ENCODE results near the gene NSRP1.
"Not testable (repeated sequence)": the region's sequence is repeated elsewhere in the genome, so short reads cannot be mapped to it uniquely, and the experiment has no call there.

Gene NSRP1

DNA sequence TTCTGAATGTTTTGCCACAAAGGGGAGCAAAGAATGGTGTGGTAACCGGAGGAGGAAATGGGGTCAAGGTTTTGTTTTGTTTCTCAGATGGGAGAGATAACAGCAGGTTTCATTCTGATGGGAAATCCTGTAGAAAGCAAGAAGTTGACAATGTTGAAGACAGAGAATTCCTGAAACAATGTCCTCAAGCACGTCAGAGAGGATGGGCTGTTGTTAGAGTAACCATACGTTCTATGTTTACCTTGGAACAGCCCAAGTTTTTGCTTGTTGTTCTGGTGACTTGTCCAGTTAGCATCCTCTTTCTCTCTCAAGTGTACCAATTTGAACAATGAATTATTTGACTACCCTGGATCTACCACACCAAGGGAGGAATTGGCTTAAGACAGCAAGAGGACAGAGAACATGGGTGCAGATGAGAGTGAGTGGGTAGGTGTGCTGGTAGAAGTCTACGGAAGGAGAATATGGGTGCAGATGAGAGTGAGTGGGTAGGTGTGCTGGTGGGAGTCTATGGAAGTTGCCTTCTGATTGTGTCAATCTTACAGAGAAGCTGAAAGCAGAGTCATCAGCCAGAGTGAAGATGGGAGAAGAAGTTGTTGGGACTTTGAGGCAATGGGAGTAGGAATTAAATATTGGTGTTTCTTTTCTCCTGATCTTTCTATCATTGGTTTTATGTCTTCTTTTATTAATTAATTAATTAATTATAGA lies 14.8 kb upstream of the NSRP1 start:
- TF ChIP-seq, protein P1, sequence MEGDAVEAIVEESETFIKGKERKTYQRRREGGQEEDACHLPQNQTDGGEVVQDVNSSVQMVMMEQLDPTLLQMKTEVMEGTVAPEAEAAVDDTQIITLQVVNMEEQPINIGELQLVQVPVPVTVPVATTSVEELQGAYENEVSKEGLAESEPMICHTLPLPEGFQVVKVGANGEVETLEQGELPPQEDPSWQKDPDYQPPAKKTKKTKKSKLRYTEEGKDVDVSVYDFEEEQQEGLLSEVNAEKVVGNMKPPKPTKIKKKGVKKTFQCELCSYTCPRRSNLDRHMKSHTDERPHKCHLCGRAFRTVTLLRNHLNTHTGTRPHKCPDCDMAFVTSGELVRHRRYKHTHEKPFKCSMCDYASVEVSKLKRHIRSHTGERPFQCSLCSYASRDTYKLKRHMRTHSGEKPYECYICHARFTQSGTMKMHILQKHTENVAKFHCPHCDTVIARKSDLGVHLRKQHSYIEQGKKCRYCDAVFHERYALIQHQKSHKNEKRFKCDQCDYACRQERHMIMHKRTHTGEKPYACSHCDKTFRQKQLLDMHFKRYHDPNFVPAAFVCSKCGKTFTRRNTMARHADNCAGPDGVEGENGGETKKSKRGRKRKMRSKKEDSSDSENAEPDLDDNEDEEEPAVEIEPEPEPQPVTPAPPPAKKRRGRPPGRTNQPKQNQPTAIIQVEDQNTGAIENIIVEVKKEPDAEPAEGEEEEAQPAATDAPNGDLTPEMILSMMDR (IDR thresholded peaks at IDR 0.05; ENCODE audit: low read depth, low read length) = no peak

DNA sequence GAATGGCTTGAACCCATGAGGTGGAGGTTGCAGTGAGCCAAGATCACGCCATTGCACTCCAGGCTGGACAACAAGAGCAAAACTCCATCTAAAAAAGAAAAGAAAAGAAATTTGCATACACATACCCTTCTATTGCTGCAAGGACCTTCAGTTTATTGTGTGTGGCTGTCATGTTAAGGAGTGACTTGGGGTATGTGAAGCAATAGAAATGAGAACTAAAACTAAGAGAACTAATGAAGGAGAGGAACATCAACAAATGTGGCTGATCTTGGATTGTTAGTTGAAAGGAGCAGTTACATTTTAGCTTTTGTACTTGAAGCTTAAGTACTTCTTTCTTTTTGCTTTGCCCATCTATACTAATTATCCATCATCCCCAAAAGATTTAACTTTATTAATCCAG lies 12.7 kb upstream of the NSRP1 start:
- no peak overlapping the region for H3K4me3 ChIP-seq (ENCODE audit: low read depth, low read length)
- TF ChIP-seq, protein P1 (IDR thresholded peaks at IDR 0.05; ENCODE audit: low read depth, low read length) = no peak

More for the DNA sequence above, 14.8 kb upstream of the NSRP1 start:
- H3K4me3 ChIP-seq (ENCODE audit: low read depth, low read length) = no peak overlapping the region

DNA sequence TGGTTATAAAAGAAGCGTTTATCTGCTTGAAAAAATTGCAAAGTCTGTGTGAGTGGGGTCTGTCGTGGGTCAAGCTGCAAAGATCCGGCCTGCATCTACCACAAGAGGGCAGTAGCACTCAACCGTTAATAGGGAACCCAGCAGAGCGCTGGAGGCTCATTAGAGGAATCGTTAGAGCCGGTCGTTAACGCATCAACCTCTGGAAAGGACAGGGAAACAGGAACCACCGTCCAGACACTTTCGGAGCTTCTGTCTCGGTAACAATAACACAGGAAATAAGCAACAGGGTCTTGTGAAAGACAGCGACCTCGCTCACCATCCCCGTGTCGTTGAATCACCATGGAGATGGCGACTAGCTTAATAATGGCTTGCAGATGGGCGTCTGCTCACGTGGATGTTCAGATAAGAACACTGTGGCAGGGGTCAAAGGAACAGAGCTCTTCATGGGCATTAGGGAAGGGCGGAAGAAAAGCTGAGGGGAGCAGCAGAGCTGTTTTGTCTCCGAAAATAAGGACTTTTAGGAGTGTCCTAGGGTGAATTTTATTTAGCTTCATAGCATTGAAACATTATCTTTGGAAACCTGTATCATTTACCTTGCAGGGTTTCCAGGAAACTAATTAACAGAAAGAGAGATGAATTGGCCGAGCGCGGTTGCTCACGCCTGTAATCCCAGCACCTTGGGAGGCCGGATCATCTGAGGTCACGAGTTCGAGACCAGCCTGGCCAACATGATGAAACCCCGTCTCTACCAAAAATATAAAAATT lies 11.9 kb upstream of the NSRP1 start:
- H3K4me3 ChIP-seq (ENCODE audit: low read depth, low read length) = peak overlapping the region; percentile 58
- TF ChIP-seq, protein P1 (IDR thresholded peaks at IDR 0.05; ENCODE audit: low read depth, low read length) = peak; percentile 85

DNA sequence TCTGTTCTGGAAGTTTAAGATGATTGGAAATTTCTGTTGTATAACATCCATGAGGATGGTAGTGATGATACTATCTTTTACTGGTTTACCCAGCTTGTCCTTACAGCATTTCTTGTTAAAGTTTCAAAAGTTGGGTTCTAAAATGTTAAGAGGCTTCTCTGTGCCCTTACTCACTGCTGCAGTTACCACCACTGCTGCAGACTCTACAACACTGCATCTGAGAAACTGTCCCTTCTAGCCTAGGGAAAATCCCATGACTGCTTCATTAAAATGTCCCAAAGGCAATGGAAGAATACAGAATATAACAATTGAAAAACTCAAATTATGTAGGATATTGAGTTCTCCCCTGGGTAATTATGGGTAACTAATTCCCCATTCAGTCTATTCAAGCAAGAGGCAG lies 3.8 kb upstream of the NSRP1 start:
- TF ChIP-seq, protein P1 (IDR thresholded peaks at IDR 0.05; ENCODE audit: low read depth, low read length) = no peak
- H3K4me3 ChIP-seq (ENCODE audit: low read depth, low read length) = no peak overlapping the region

DNA sequence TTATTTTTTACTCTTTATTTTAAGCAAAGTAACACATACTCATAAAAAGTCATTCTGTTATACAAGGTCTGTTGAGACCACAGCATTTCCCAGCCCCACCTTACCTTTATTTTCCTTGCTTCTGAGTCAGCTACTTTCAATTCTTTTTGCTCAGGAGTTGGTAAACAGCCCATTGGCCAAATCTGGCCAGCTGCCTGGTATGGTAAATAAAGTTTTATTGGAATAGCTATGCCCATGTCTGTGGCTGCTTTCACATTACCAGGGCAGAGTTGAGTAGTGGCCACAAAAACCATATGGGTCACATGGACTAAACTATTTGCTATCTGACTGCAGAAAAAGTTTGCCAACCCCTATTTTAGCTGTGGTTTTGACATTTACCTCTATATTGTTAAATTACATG lies 3.4 kb upstream of the NSRP1 start:
- TF ChIP-seq, protein P1 (IDR thresholded peaks at IDR 0.05; ENCODE audit: low read depth, low read length) = no peak
- no peak overlapping the region for H3K4me3 ChIP-seq (ENCODE audit: low read depth, low read length)

DNA sequence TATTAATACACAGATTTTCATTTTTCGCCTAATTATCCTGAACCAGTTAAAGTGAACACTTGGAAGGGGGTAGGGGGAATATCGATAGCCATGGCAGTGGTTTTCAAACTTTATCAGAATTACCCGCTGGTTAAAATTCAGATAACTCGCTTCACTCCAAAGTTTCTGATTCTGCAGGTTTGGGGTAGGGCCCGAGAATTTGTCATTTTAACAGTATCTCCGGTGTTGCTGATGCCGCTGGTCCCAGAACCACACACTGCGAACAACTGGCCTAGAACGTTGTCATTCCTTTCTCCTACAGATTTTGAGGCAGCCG lies 313 bp upstream of the NSRP1 start:
- TF ChIP-seq, protein P1 (IDR thresholded peaks at IDR 0.05; ENCODE audit: low read depth, low read length) = no peak
- peak overlapping the region; percentile 63 for H3K4me3 ChIP-seq (ENCODE audit: low read depth, low read length)

DNA sequence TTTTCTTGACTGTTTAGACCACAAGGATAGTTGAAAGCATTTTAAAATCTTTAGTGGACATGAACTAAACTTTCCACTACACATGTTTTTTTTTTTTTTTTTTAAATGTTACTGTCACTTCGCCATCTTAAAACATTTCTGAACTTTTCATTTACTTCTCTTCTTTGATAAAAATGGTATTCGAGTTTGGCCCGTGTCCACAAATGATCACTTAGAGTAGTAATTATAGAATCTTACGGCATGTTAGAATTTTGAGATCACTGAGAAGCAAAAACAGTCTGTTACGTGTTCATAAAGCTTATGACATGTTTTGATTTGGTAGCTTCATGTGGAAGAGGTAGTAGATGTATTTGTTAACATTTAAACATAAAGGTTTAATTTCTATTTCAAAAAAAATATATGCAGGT lies 1.1 kb downstream of the NSRP1 start:
- TF ChIP-seq, protein P1 (IDR thresholded peaks at IDR 0.05; ENCODE audit: low read depth, low read length) = no peak
- H3K4me3 ChIP-seq (ENCODE audit: low read depth, low read length) = peak overlapping the region; percentile 63

DNA sequence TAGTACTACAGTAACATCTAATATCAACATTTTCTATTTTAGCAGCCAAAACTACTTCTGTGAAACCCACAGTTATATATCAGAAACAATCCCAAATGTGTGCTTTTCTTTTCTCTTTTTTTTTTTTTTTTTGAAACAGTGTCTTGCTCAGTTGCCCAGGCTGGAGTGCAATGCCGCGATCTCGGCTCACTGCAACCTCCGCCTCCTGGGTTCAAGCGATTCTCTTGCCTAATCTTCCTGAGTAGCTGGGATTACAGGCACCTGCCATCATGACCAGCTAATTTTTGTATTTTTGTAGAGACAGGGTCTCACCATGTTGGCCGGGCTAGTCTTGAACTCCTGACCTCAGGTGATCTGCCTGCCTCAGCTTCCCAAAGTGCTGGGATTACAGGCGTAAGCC lies 2.0 kb downstream of the NSRP1 start:
- H3K4me3 ChIP-seq (ENCODE audit: low read depth, low read length) = not testable (repeated sequence)
